Suprapubic skin (tissue), 4 donors: ENCODE measurements around the gene FAAP20. TPM values are rescaled to one million over a fixed set of nuclear protein-coding genes. Genes with fewer than 3 reads are reported as not detected.

Source experiments
- DNase-seq, 2 donors: peaks; one replicate each; pipeline ENCODE4 v3.0.0-alpha.2; 2019; ENCODE audit warnings: low spot score in 2 of 2
- H3K27ac ChIP-seq: fragments of 200-600 bp; sonication (generic); one replicate; pipeline ENCODE4 v1.5.1; 2019
- H3K27me3 ChIP-seq: fragments of 200-600 bp; sonication (generic); one replicate; pipeline ENCODE4 v1.5.1; 2019
- H3K36me3 ChIP-seq: fragments of 200-600 bp; sonication (generic); one replicate; pipeline ENCODE4 v1.5.1; 2019
- H3K4me1 ChIP-seq: fragments of 200-600 bp; sonication (generic); one replicate; pipeline ENCODE4 v1.5.1; 2019
- H3K4me3 ChIP-seq: fragments of 200-600 bp; sonication (generic); one replicate; pipeline ENCODE4 v1.5.1; 2019; ENCODE audit warnings: mild to moderate bottlenecking
- H3K9me3 ChIP-seq: fragments of 200-600 bp; sonication (generic); one replicate; pipeline ENCODE4 v1.5.1; 2019
- CTCF ChIP-seq, 2 donors: fragments of 200-600 bp in 1 of 2; fragments of 450-650 bp in 1 of 2; sonication (generic) in 1 of 2; IDR thresholded peaks; one replicate each; pipeline ENCODE4 v1.5.1; 2016 to 2019; ENCODE audit warnings: antibody characterized with exemption in 2 of 2, mild to moderate bottlenecking in 1 of 2, moderate library complexity in 1 of 2
- EP300 ChIP-seq: sonication (generic); formaldehyde crosslinking; IDR thresholded peaks from one replicate; pipeline ENCODE4 v1.6.1; 2017; ENCODE audit warnings: antibody characterized with exemption
- POLR2A ChIP-seq, 2 donors: fragments of 450-650 bp; IDR thresholded peaks; one replicate each; pipeline ENCODE4 v1.6.1; 2017; ENCODE audit warnings: antibody characterized with exemption in 2 of 2, mild to moderate bottlenecking in 2 of 2, moderate library complexity in 2 of 2
- POLR2AphosphoS5 ChIP-seq, 3 donors: sonication (generic); formaldehyde crosslinking; IDR thresholded peaks; one replicate each; pipeline ENCODE4 v1.6.1; 2017; ENCODE audit warnings: antibody characterized with exemption in 3 of 3
- WGBS: methylation state at CpG from one replicate; pipeline ENCODE4 v1.1.5; 2018; 5-methylcytosine and 5-hydroxymethylcytosine counted together
- total RNA-seq, 4 donors: library from RNA; depleted of rRNA; stranded (reverse); fragments of >200 nt; gene quantifications; one replicate each; pipeline ENCODE4 v1.1.0, GENCODE V29; 2016

The FAAP20 gene
- total RNA-seq, 4 donors from 2014 or later = 18.6 to 47.3 (median 24.9) TPM

GRCh38 chr1:2233468-2233867 lies 38.9 kb upstream of the FAAP20 start:
- Histone ChIP-seq H3K27me3 (no peaks in the 10 kb centered on the region), H3K36me3 (no peaks in the 10 kb centered on the region), H3K4me3 (peak overlapping the region; percentile 75), H3K27ac (peak overlapping the region; percentile 91), H3K9me3 (no peaks in the 10 kb centered on the region), H3K4me1 (peaks cover 96% of the 10 kb centered on the region)
- TF ChIP-seq POLR2A (IDR thresholded peaks at IDR 0.05) (no peak), POLR2AphosphoS5 (IDR thresholded peaks at IDR 0.05) (no peak)
- WGBS = 20% methylated on average over 1 of the region's 12 CpGs
- peak in 1 of 2 donors; percentile 67 for DNase-seq

GRCh38 chr1:2232916-2233438 lies 38.4 kb upstream of the FAAP20 start:
- WGBS = 40% methylated on average over 16 of the region's 23 CpGs
- no peak for TF ChIP-seq CTCF (IDR thresholded peaks at IDR 0.05)
- TF ChIP-seq POLR2AphosphoS5 (IDR thresholded peaks at IDR 0.05) = no peak
- no peak for TF ChIP-seq POLR2A (IDR thresholded peaks at IDR 0.05)
- no peak for TF ChIP-seq EP300
- no peaks in the 10 kb centered on the region for H3K27me3 ChIP-seq
- peaks cover 91% of the 10 kb centered on the region for H3K4me1 ChIP-seq
- no peaks in the 10 kb centered on the region for H3K36me3 ChIP-seq
- H3K9me3 ChIP-seq = no peaks in the 10 kb centered on the region
- peak in 1 of 2 donors; percentile 68 for DNase-seq
- H3K4me3 ChIP-seq = peak overlapping the region; percentile 75
- H3K27ac ChIP-seq = peak overlapping the region; percentile 91

GRCh38 chr1:2232255-2232915 lies 37.8 kb upstream of the FAAP20 start:
- Histone ChIP-seq H3K27ac (peak overlapping the region; percentile 91), H3K27me3 (no peaks in the 10 kb centered on the region), H3K36me3 (no peaks in the 10 kb centered on the region), H3K4me1 (peaks cover 85% of the 10 kb centered on the region), H3K9me3 (no peaks in the 10 kb centered on the region), H3K4me3 (peak overlapping the region; percentile 75)
- TF ChIP-seq POLR2A (IDR thresholded peaks at IDR 0.05) (no peak), CTCF (IDR thresholded peaks at IDR 0.05) (no peak), POLR2AphosphoS5 (IDR thresholded peaks at IDR 0.05) (no peak), EP300 (no peak)
- no peak for DNase-seq
- WGBS = 23% methylated on average over 16 of the region's 17 CpGs

GRCh38 chr1:2231532-2232254 lies 37.1 kb upstream of the FAAP20 start:
- no peaks in the 10 kb centered on the region for H3K27me3 ChIP-seq
- H3K27ac ChIP-seq = peak overlapping the region; percentile 91
- DNase-seq = peak in 1 of 2 donors; percentile 94
- peak in 1 of 2 donors; percentile 29 for TF ChIP-seq POLR2A (IDR thresholded peaks at IDR 0.05)
- TF ChIP-seq CTCF (IDR thresholded peaks at IDR 0.05) = no peak
- peak in 2 of 3 donors; percentile 13 to 55 for TF ChIP-seq POLR2AphosphoS5 (IDR thresholded peaks at IDR 0.05)
- no peak for TF ChIP-seq EP300
- 9% methylated on average over 22 of the region's 26 CpGs for WGBS
- no peaks in the 10 kb centered on the region for H3K36me3 ChIP-seq
- H3K4me3 ChIP-seq = peak overlapping the region; percentile 75
- H3K4me1 ChIP-seq = peaks cover 81% of the 10 kb centered on the region
- no peaks in the 10 kb centered on the region for H3K9me3 ChIP-seq

- TF ChIP-seq CTCF (IDR thresholded peaks at IDR 0.05) (no peak), EP300 (no peak), POLR2A (IDR thresholded peaks at IDR 0.05) (no peak), POLR2AphosphoS5 (IDR thresholded peaks at IDR 0.05) (no peak)
- peak overlapping the region; percentile 75 for H3K4me3 ChIP-seq
- H3K9me3 ChIP-seq = no peaks in the 10 kb centered on the region
- H3K36me3 ChIP-seq = no peaks in the 10 kb centered on the region
- peaks cover 78% of the 10 kb centered on the region for H3K4me1 ChIP-seq
- peak in 1 of 2 donors; percentile 76 for DNase-seq
- H3K27me3 ChIP-seq = no peaks in the 10 kb centered on the region
- H3K27ac ChIP-seq = peak overlapping the region; percentile 91
- WGBS = under 1% methylated on average over 16 of the region's 30 CpGs
Measured at GRCh38 chr1:2230781-2231531, 36.4 kb upstream of the FAAP20 start.
